Measurements from ENCODE around the gene NADSYN1.

The NADSYN1 gene

GRCh38 chr11:71453037-71453917 lies at the start of gene NADSYN1:
Gene NADSYN1 (plus strand): TSS chr11:71453203. CDS start chr11:71453297, 94 bp downstream.
- TF ChIP-seq FOXM1 (IDR thresholded peaks at IDR 0.05; ENCODE audit: borderline replicate concordance, low read depth), result no peak
- no peak for TF ChIP-seq YY1 (IDR thresholded peaks at IDR 0.05; ENCODE audit: low read depth)
- no peak for TF ChIP-seq CREB1 (IDR thresholded peaks at IDR 0.05; ENCODE audit: low read depth)
- TF ChIP-seq REST (IDR thresholded peaks at IDR 0.05; ENCODE audit: low read depth), result no peak
- no peak for TF ChIP-seq USF1 (IDR thresholded peaks at IDR 0.05)
- 0 out of 2 replicates have a peak, but pooled peaks have one; percentile 4 for TF ChIP-seq ZBTB7A (IDR thresholded peaks at IDR 0.05; ENCODE audit: low read depth)
- TF ChIP-seq TCF12 (IDR thresholded peaks at IDR 0.05; ENCODE audit: low read depth), result 0 out of 2 replicates have a peak, but pooled peaks have one; percentile 8
- TF ChIP-seq EP300 (IDR thresholded peaks at IDR 0.05; ENCODE audit: borderline replicate concordance), result no peak
- no peak for TF ChIP-seq CEBPB (IDR thresholded peaks at IDR 0.05)
- no peak for TF ChIP-seq EGR1 (IDR thresholded peaks at IDR 0.05)
- TF ChIP-seq MAX (IDR thresholded peaks at IDR 0.05), result peak; percentile 50
- peak; percentile 44 for TF ChIP-seq TAF1 (IDR thresholded peaks at IDR 0.05; ENCODE audit: low read depth)
- TF ChIP-seq TEAD4 (IDR thresholded peaks at IDR 0.05), result no peak
- TF ChIP-seq NFIC (IDR thresholded peaks at IDR 0.05), result peak; percentile 45; the same call in 1 of the 2 replicates
- no peak for TF ChIP-seq RAD21 (IDR thresholded peaks at IDR 0.05; ENCODE audit: low read depth)

GRCh38 chr11:71404209-71404608 lies 48.8 kb upstream of the NADSYN1 start:
- TF ChIP-seq YY1 (IDR thresholded peaks at IDR 0.05; ENCODE audit: low read depth) (no peak), REST (IDR thresholded peaks at IDR 0.05; ENCODE audit: low read depth) (no peak), CREB1 (IDR thresholded peaks at IDR 0.05; ENCODE audit: low read depth) (no peak), TAF1 (IDR thresholded peaks at IDR 0.05; ENCODE audit: low read depth) (no peak), RAD21 (IDR thresholded peaks at IDR 0.05; ENCODE audit: low read depth) (no peak), ZBTB7A (IDR thresholded peaks at IDR 0.05; ENCODE audit: low read depth) (no peak), FOXM1 (IDR thresholded peaks at IDR 0.05; ENCODE audit: borderline replicate concordance, low read depth) (no peak), EGR1 (IDR thresholded peaks at IDR 0.05) (no peak), EP300 (IDR thresholded peaks at IDR 0.05; ENCODE audit: borderline replicate concordance) (no peak), USF1 (IDR thresholded peaks at IDR 0.05) (no peak), MAX (IDR thresholded peaks at IDR 0.05) (no peak), TCF12 (IDR thresholded peaks at IDR 0.05; ENCODE audit: low read depth) (no peak), NFIC (IDR thresholded peaks at IDR 0.05) (no peak), TEAD4 (IDR thresholded peaks at IDR 0.05) (no peak), CEBPB (IDR thresholded peaks at IDR 0.05) (no peak)

- TF ChIP-seq TCF12 (IDR thresholded peaks at IDR 0.05; ENCODE audit: low read depth) (no peak), MAX (IDR thresholded peaks at IDR 0.05) (no peak), CREB1 (IDR thresholded peaks at IDR 0.05; ENCODE audit: low read depth) (no peak), TEAD4 (IDR thresholded peaks at IDR 0.05) (no peak), EGR1 (IDR thresholded peaks at IDR 0.05) (no peak), NFIC (IDR thresholded peaks at IDR 0.05) (no peak), RAD21 (IDR thresholded peaks at IDR 0.05; ENCODE audit: low read depth) (no peak), EP300 (IDR thresholded peaks at IDR 0.05; ENCODE audit: borderline replicate concordance) (no peak), ZBTB7A (IDR thresholded peaks at IDR 0.05; ENCODE audit: low read depth) (no peak), REST (IDR thresholded peaks at IDR 0.05; ENCODE audit: low read depth) (no peak), YY1 (IDR thresholded peaks at IDR 0.05; ENCODE audit: low read depth) (no peak), USF1 (IDR thresholded peaks at IDR 0.05) (no peak), TAF1 (IDR thresholded peaks at IDR 0.05; ENCODE audit: low read depth) (no peak), FOXM1 (IDR thresholded peaks at IDR 0.05; ENCODE audit: borderline replicate concordance, low read depth) (no peak), CEBPB (IDR thresholded peaks at IDR 0.05) (no peak)
Measured at GRCh38 chr11:71406681-71407080, 46.3 kb upstream of the NADSYN1 start.

All from Ishikawa (cell line).